H1 (cell line): ENCODE results near the gene FABP6. TPM values are rescaled to one million over a fixed set of nuclear protein-coding genes. Genes with fewer than 3 reads are reported as not detected.
A peak's percentile ranks its signal among the peaks of the same experiment; 100 is the strongest.

Experiments used
- CTCF ChIA-PET: fragments of 300-600 bp; sonication (Branson Sonifier 250); formaldehyde crosslinking; loops from one replicate; lab custom pipeline; 2021; ENCODE audit not compliant: partially characterized antibody; lab: Charles Lee
- POLR2A ChIA-PET: fragments of 300-600 bp; sonication (Branson Sonifier 250); formaldehyde crosslinking; loops from one replicate; lab custom pipeline; 2021; ENCODE audit warnings: inconsistent platforms; ENCODE audit not compliant: partially characterized antibody; lab: Charles Lee
- DNase-seq, 2 experiments: peaks; one replicate each; pipeline versions ENCODE4 v3.0.0 to v3.0.0-alpha.2; 2010 to 2022; ENCODE audit warnings: low spot score in 2 of 2, low read depth in 1 of 2, mixed read lengths in 1 of 2
- FAIRE-seq: peaks from 2 replicates; lab custom pipeline; 2011; peaks lifted over from hg19 to GRCh38; lab: Jason Lieb, UNC
- H2AFZ ChIP-seq: 2 replicates; pipeline ENCODE4 v1.8.1; 2012; ENCODE audit warnings: low read length, inconsistent platforms
- H2AK5ac ChIP-seq: 2 replicates; pipeline ENCODE4 v1.6.1; 2013; ENCODE audit warnings: low read depth, low read length
- H2BK120ac ChIP-seq: replicated peaks from 2 replicates; pipeline ENCODE3; 2013; ENCODE audit warnings: low read depth, low read length, inconsistent platforms
- H2BK12ac ChIP-seq: 2 replicates; pipeline ENCODE4 v1.6.1; 2013; ENCODE audit warnings: low read depth, low read length
- H2BK15ac ChIP-seq: 2 replicates; pipeline ENCODE4 v1.6.1; 2013; ENCODE audit warnings: low read length
- H2BK20ac ChIP-seq: 2 replicates; pipeline ENCODE4 v1.6.1; 2013; ENCODE audit warnings: low read length
- H2BK5ac ChIP-seq: 2 replicates; pipeline ENCODE4 v1.6.1; 2013; ENCODE audit warnings: low read depth, low read length
- H3K14ac ChIP-seq: 2 replicates; pipeline ENCODE4 v1.6.1; 2013; ENCODE audit warnings: inconsistent platforms; ENCODE audit not compliant: insufficient read length
- H3K18ac ChIP-seq: 2 replicates; pipeline ENCODE4 v1.6.1; 2013; ENCODE audit warnings: low read length; ENCODE audit errors: extremely low read depth
- H3K23ac ChIP-seq: 2 replicates; pipeline ENCODE4 v1.6.1; 2013; ENCODE audit warnings: inconsistent platforms; ENCODE audit not compliant: insufficient read length
- H3K23me2 ChIP-seq: 2 replicates; pipeline ENCODE4 v1.6.1; 2013; ENCODE audit warnings: low read depth, low read length
- H3K27ac ChIP-seq: 2 replicates; pipeline ENCODE4 v1.6.1; 2011; ENCODE audit warnings: low read depth, low read length, inconsistent platforms
- H3K27me3 ChIP-seq, 4 experiments: replicated peaks in 1 of 4; 1 replicate in 1 of 4; 2 replicates in 3 of 4; pipeline versions ENCODE4 v1.6.1 to v1.8.1; 2011 to 2013; ENCODE audit warnings: low read length in 3 of 4, mild to moderate bottlenecking in 3 of 4, inconsistent platforms in 2 of 4, mixed read lengths in 2 of 4, moderate library complexity in 1 of 4; ENCODE audit not compliant: control insufficient read depth in 3 of 4, insufficient read depth in 3 of 4; ENCODE audit errors: extremely low read depth in 1 of 4
- H3K36me3 ChIP-seq, 4 experiments: 2 replicates each; pipeline versions ENCODE4 v1.6.1 to v1.8.1; 2011 to 2013; ENCODE audit warnings: mild to moderate bottlenecking in 4 of 4, low read length in 3 of 4, moderate library complexity in 2 of 4, control low read depth in 1 of 4, inconsistent platforms in 1 of 4; ENCODE audit not compliant: insufficient read depth in 4 of 4, control insufficient read depth in 2 of 4
- H3K4ac ChIP-seq: replicated peaks from 2 replicates; pipeline ENCODE3; 2013; ENCODE audit warnings: low read length, low read depth, mixed read lengths, inconsistent platforms; ENCODE audit not compliant: insufficient read length
- H3K4me1 ChIP-seq, 4 experiments: replicated peaks in 1 of 4; 1 replicate in 1 of 4; 2 replicates in 3 of 4; pipeline versions ENCODE4 v1.6.1 to v1.8.1; 2011 to 2013; ENCODE audit warnings: low read length in 3 of 4, inconsistent platforms in 2 of 4, mixed read lengths in 1 of 4; ENCODE audit not compliant: insufficient read depth in 4 of 4, control insufficient read depth in 3 of 4
- H3K4me2 ChIP-seq, 2 experiments: 2 replicates each; pipeline versions ENCODE4 v1.6.1 to v1.8.1; 2011 to 2013; ENCODE audit warnings: low read depth in 2 of 2, low read length in 2 of 2, control low read depth in 1 of 2, inconsistent platforms in 1 of 2, mild to moderate bottlenecking in 1 of 2; ENCODE audit not compliant: insufficient read depth in 1 of 2
- H3K4me3 ChIP-seq, 4 experiments: fragments of 200-600, 300-600 bp in 1 of 4; sonication (generic), shearing (Covaris generic), sonication (Bioruptor Twin) in 1 of 4; 2 replicates each; pipeline versions ENCODE4 v1.5.1 to v1.8.1; 2011 to 2016; ENCODE audit warnings: low read length in 4 of 4, low read depth in 3 of 4, control low read depth in 2 of 4, inconsistent platforms in 2 of 4, mild to moderate bottlenecking in 2 of 4, mixed read lengths in 1 of 4, moderate library complexity in 1 of 4; ENCODE audit not compliant: insufficient read depth in 2 of 4; ENCODE audit errors: extremely low read depth in 1 of 4
- H3K56ac ChIP-seq: replicated peaks from 2 replicates; pipeline ENCODE3; 2013; ENCODE audit warnings: low read depth, mild to moderate bottlenecking, mixed read lengths, low read length, inconsistent platforms; ENCODE audit not compliant: insufficient read length
- H3K79me1 ChIP-seq: 2 replicates; pipeline ENCODE4 v1.6.1; 2013; ENCODE audit warnings: low read depth, low read length, control low read depth
- H3K79me2 ChIP-seq, 2 experiments: 2 replicates each; pipeline versions ENCODE4 v1.6.1 to v1.8.1; 2012 to 2013; ENCODE audit warnings: low read length in 2 of 2, mild to moderate bottlenecking in 2 of 2, inconsistent platforms in 1 of 2; ENCODE audit not compliant: insufficient read depth in 2 of 2, control insufficient read depth in 1 of 2
- H3K9ac ChIP-seq, 4 experiments: replicated peaks in 1 of 4; 1 replicate in 1 of 4; 2 replicates in 3 of 4; pipeline versions ENCODE4 v1.6.1 to v1.8.1; 2011 to 2013; ENCODE audit warnings: low read depth in 3 of 4, low read length in 3 of 4, control low read depth in 2 of 4, mild to moderate bottlenecking in 2 of 4, moderate library complexity in 2 of 4, inconsistent platforms in 1 of 4; ENCODE audit errors: extremely low read depth in 1 of 4
- H3K9me3 ChIP-seq, 2 experiments: 2 replicates each; pipeline versions ENCODE4 v1.6.1 to v1.8.1; 2012 to 2013; ENCODE audit warnings: mild to moderate bottlenecking in 2 of 2, moderate library complexity in 2 of 2, control low read depth in 1 of 2, inconsistent platforms in 1 of 2, low read depth in 1 of 2, low read length in 1 of 2, mixed read lengths in 1 of 2; ENCODE audit not compliant: insufficient read depth in 2 of 2
- H4K20me1 ChIP-seq, 2 experiments: replicated peaks in 1 of 2; 2 replicates each; pipeline versions ENCODE3 to v1.8.1; 2011 to 2013; ENCODE audit warnings: inconsistent platforms in 2 of 2, low read length in 2 of 2, mild to moderate bottlenecking in 1 of 2; ENCODE audit not compliant: insufficient read depth in 2 of 2, control insufficient read depth in 1 of 2
- H4K5ac ChIP-seq: 2 replicates; pipeline ENCODE4 v1.6.1; 2013; ENCODE audit warnings: low read length, low read depth, mixed read lengths, inconsistent platforms; ENCODE audit not compliant: insufficient read length
- H4K8ac ChIP-seq: 2 replicates; pipeline ENCODE4 v1.8.0; 2013; ENCODE audit warnings: mild to moderate bottlenecking, moderate library complexity, low read length, inconsistent platforms; ENCODE audit not compliant: insufficient read depth; ENCODE audit errors: extremely low read depth
- H4K91ac ChIP-seq: replicated peaks from 2 replicates; pipeline ENCODE3; 2013; ENCODE audit warnings: low read length, mixed read lengths, inconsistent platforms; ENCODE audit not compliant: insufficient read length
- CTBP2 ChIP-seq: IDR thresholded peaks from 2 replicates; pipeline ENCODE4 v1.7.0; 2011; ENCODE audit warnings: borderline replicate concordance, mild to moderate bottlenecking, moderate library complexity, mixed read lengths, low read length; ENCODE audit not compliant: insufficient read depth, insufficient read length
- GABPA ChIP-seq: IDR thresholded peaks from 2 replicates; pipeline ENCODE4 v1.6.1; 2011; ENCODE audit warnings: mild to moderate bottlenecking, low read length, moderate library complexity, borderline replicate concordance; ENCODE audit not compliant: insufficient read depth
- KDM4A ChIP-seq: IDR thresholded peaks from one replicate; pipeline ENCODE4 v1.7.1; 2012; ENCODE audit warnings: low read depth, mild to moderate bottlenecking, moderate library complexity, low read length, inconsistent platforms; ENCODE audit not compliant: severe bottlenecking
- KDM5A ChIP-seq: fragments of 200-600 bp; IDR thresholded peaks from 2 replicates; pipeline ENCODE4 v1.7.1; 2012; ENCODE audit warnings: mild to moderate bottlenecking, low read length, inconsistent platforms, mixed read lengths
- POLR2A ChIP-seq, 2 experiments: IDR thresholded peaks; 1 replicate in 1 of 2; 2 replicates in 1 of 2; pipeline ENCODE4 v1.6.1; 2011; ENCODE audit warnings: low read depth in 2 of 2, low read length in 2 of 2, mild to moderate bottlenecking in 2 of 2; ENCODE audit errors: control extremely low read depth in 1 of 2
- POLR2AphosphoS5 ChIP-seq: IDR thresholded peaks from 2 replicates; pipeline ENCODE4 v1.6.1; 2011; ENCODE audit warnings: low read depth, low read length
- RNF2 ChIP-seq: fragments of 200-900, 300-1000 bp; sonication (generic); IDR thresholded peaks from 2 replicates; pipeline ENCODE4 v1.7.1; 2016; ENCODE audit warnings: borderline replicate concordance, low read depth, mild to moderate bottlenecking, antibody characterized with exemption, low read length; ENCODE audit not compliant: poor library complexity, severe bottlenecking; ENCODE audit errors: missing control alignments
- SIN3A ChIP-seq, 2 experiments: IDR thresholded peaks in 1 of 2; conservative IDR thresholded peaks in 1 of 2; 2 replicates each; pipeline ENCODE4 v1.6.1; 2011 to 2012; ENCODE audit warnings: low read length in 2 of 2, improper control_type of control experiment in 1 of 2, low read depth in 1 of 2, mild to moderate bottlenecking in 1 of 2
- SP1 ChIP-seq: IDR thresholded peaks from 2 replicates; pipeline ENCODE4 v1.6.1; 2011; ENCODE audit warnings: low read depth, low read length
- SP2 ChIP-seq: IDR thresholded peaks from 2 replicates; pipeline ENCODE4 v1.6.1; 2012; ENCODE audit warnings: mild to moderate bottlenecking, low read length, inconsistent platforms
- TAF1 ChIP-seq: IDR thresholded peaks from 2 replicates; pipeline ENCODE4 v1.6.1; 2011; ENCODE audit warnings: mild to moderate bottlenecking, low read depth, low read length
- TCF12 ChIP-seq: IDR thresholded peaks from 2 replicates; pipeline ENCODE4 v1.6.1; 2011; ENCODE audit warnings: low read depth, mild to moderate bottlenecking, low read length
- ZNF274 ChIP-seq: IDR thresholded peaks from 2 replicates; pipeline ENCODE4 v1.7.0; 2012; ENCODE audit warnings: low read length, borderline replicate concordance; ENCODE audit errors: extremely low read depth
- WGBS, 2 experiments: shearing (Covaris generic) in 1 of 2; methylation state at CpG; one replicate each; pipeline versions ENCODE4 v1.1.6 to v1.1.7; 2013 to 2015; ENCODE audit warnings: low lambda C conversion rate in 2 of 2, mixed read lengths in 2 of 2, inconsistent platforms in 1 of 2, low coverage in 1 of 2, missing lambda C conversion rate in 1 of 2; ENCODE audit not compliant: insufficient replicate concordance in 2 of 2, insufficient coverage in 1 of 2, insufficient read length in 1 of 2; ENCODE audit errors: extremely low coverage in 1 of 2, missing lambda C conversion rate in 1 of 2; 5-methylcytosine and 5-hydroxymethylcytosine counted together
- polyA plus RNA-seq, 7 experiments: library from polyadenylated mRNA; depleted of rRNA in 3 of 7; stranded (reverse) in 5 of 7; unstranded in 2 of 7; fragments of >200 nt in 5 of 7; fragments of 200-250 nt in 2 of 7; gene quantifications; 1 replicate in 5 of 7; 2 replicates in 1 of 7; 4 replicates in 1 of 7; pipeline versions ENCODE4 v1.2.1 to v1.2.3, GENCODE V29; 2011 to 2013; ENCODE audit warnings: missing spikeins in 2 of 7, mixed read lengths in 2 of 7
- total RNA-seq: library from RNA; stranded (reverse); fragmentation: NEBNext Ultra II Directional; extraction: Animal tissue kit (Norgen Biotek cat#: 25700); gene quantifications from 2 replicates; pipeline ENCODE4 v1.2.1, GENCODE V29; 2021

FABP6 gene
- total and polyA plus RNA-seq, 2 of the 8 experiments (the other 6 are each of a cell fraction or from before 2014, with no cell fraction given), result 4.8 to 6.1 TPM

- H4K8ac ChIP-seq, result no peak overlapping the region
- DNase-seq, result no peak
- no peak overlapping the region for H3K14ac ChIP-seq
- CTCF ChIA-PET, result interaction anchor here (1.0 to 29.3 kb wide), 4 partner anchors 0 to 82 kb away, joined by 3 to 362 read pairs (median 238); no protein-coding TSS in a partner anchor
- peaks cover 12% of the 10 kb centered on the region for H3K79me1 ChIP-seq
- no peak overlapping the region for H2BK120ac ChIP-seq
- H4K91ac ChIP-seq, result no peak overlapping the region
- WGBS, 2 experiments, result 92% methylated on average over 4 of the region's 4 CpGs; no CpG with 5 or more reads in 1 of the 2 experiments
- H3K36me3 ChIP-seq, result peaks cover 3 to 12% (median 7%) of the 10 kb centered on the region in 4 experiments; a peak in 6 of 8 replicates
- no peak overlapping the region for H2AFZ ChIP-seq
- no peaks in the 10 kb centered on the region for H3K23me2 ChIP-seq
- H3K27ac ChIP-seq, result no peak overlapping the region
- FAIRE-seq, result no peak
- H3K4me3 ChIP-seq, result no peak overlapping the region
- no peak overlapping the region for H2BK20ac ChIP-seq
- H3K4me2 ChIP-seq, result no peak overlapping the region
- H3K23ac ChIP-seq, result no peak overlapping the region
- H3K18ac ChIP-seq, result no peak overlapping the region
- POLR2A ChIA-PET, result interaction anchor here (0.6 kb wide), 1 partner anchor 8 kb away, joined by 3 read pairs; no protein-coding TSS in a partner anchor
- no peak overlapping the region for H2BK15ac ChIP-seq
- no peak overlapping the region for H4K5ac ChIP-seq
- no peaks in the 10 kb centered on the region for H3K27me3 ChIP-seq
- no peak overlapping the region for H2BK12ac ChIP-seq
- peaks cover 5 to 10% of the 10 kb centered on the region in 2 experiments for H4K20me1 ChIP-seq
- no peak overlapping the region for H3K56ac ChIP-seq
- H3K9ac ChIP-seq, result peak overlapping the region in 1 of 4 experiments; percentile 25; a peak in 1 of 7 replicates
- H3K79me2 ChIP-seq, result peaks cover 0 to 29% of the 10 kb centered on the region in 2 experiments; a peak in 1 of 4 replicates
- H3K4me1 ChIP-seq, result peaks cover 6 to 35% (median 27%) of the 10 kb centered on the region in 4 experiments
- H2AK5ac ChIP-seq, result no peak overlapping the region
- H3K9me3 ChIP-seq, result no peaks in the 10 kb centered on the region
- no peak overlapping the region for H2BK5ac ChIP-seq
- no peak overlapping the region for H3K4ac ChIP-seq
- no peak for TF ChIP-seq CTBP2
- no peak for TF ChIP-seq TAF1
- no peak for TF ChIP-seq KDM5A
- TF ChIP-seq SP2, result no peak
- TF ChIP-seq TCF12, result no peak
- no peak for TF ChIP-seq RNF2
- no peak for TF ChIP-seq GABPA
- no peak for TF ChIP-seq POLR2AphosphoS5
- no peak for TF ChIP-seq POLR2A (IDR thresholded peaks at IDR 0.05; ENCODE audit: control extremely low read depth in 1 of 2, low read depth in 2 of 2, low read length in 2 of 2)
- no peak for TF ChIP-seq ZNF274
- TF ChIP-seq SIN3A (conservative IDR thresholded peaks at IDR 0.05 in 1 of 2, IDR thresholded peaks at IDR 0.05 in 1 of 2; ENCODE audit: low read depth in 1 of 2, low read length in 2 of 2), result no peak
- TF ChIP-seq SP1, result no peak
- TF ChIP-seq KDM4A, result no peak
Observed at GRCh38 chr5:160263326-160263855, 34.1 kb downstream of the FABP6 start.
